GM19043 (cell line): ENCODE results near the gene HEYL.

Source experiments
- ATAC-seq: cut with Tn5 transposase; IDR thresholded peaks from one replicate; pipeline ENCODE4 v1.9.1; 2021; ENCODE audit warnings: low read depth; ENCODE audit not compliant: unreplicated experiment

Gene HEYL

DNA sequence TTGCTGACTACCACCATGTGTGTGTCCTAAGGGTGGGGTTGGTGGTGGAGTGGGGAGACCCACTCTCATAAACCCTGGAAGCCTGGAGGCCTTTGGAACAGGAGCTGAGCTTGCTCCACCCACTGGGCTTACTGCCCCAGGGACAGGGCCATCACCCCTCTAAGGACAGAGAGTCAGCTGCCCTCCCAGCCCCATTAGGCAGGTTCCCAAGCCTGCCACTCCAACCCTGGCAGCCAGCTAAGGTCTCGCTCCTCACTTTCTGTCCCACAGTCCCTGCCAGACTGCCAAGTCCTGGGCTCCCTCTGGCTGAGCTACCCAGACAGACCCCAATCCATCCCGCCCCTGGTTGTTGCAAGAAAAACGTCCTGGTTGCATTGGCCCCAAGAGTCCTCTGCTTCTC is 28.7 kb upstream of the HEYL start:
- ATAC-seq, result no peak

DNA sequence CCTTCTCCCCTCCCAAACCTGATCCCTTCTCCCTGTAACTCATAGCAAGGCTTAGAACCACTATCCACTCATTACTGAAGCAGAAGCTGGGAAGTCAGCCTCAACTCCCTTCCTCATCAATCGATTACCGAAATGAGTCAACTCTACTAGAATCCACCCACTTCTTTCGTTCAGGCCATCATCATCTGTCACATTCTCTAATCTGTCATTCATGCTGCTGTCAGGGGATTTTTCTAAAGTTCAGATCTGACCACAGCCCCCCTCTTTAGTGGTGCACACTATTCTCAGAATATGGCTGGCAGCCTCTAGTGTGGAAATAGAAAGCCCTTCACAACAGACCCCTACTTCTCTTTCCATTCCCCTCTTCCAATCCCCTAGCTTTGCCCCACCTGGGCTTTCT is 27.3 kb upstream of the HEYL start:
- peak; percentile 79 for ATAC-seq

DNA sequence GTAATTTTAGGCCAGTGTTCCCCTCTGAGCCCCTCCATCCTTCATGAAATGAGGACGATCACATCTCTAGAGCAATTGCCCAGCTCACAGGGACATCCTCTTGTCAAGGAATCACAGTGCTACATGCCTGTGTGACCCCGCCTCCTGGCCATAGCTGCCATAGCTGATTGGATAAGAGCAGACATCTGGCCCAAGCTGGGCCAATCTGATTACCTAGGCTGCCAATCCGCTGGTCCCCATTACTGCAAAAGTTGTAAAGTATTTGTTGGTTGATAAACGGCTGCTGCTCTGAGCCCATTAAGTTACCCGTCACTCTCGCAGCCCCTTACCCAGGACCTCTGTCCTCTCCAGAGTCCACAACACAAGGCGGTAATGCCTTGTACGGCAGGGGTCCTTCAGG is 24.1 kb upstream of the HEYL start:
- no peak for ATAC-seq

DNA sequence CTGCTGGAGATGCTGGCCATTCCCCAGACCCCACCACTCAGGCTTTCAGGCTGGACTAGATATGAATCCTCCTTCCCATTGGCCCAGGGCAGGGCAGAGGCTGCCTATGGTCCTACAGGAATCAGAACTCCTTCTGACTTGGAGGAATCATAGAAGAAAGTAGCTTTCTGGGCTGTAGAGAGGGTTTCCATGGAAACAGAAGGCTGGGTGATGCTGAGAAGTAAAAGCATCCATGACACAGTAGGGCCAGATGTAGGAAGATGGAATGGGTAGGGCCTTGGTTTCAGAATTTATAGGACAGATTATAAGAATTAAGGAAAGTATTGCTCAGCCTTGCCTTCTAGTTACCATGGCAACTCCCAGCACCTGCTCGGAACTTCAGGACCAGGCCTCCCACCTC is 23.4 kb upstream of the HEYL start:
- no peak for ATAC-seq

DNA sequence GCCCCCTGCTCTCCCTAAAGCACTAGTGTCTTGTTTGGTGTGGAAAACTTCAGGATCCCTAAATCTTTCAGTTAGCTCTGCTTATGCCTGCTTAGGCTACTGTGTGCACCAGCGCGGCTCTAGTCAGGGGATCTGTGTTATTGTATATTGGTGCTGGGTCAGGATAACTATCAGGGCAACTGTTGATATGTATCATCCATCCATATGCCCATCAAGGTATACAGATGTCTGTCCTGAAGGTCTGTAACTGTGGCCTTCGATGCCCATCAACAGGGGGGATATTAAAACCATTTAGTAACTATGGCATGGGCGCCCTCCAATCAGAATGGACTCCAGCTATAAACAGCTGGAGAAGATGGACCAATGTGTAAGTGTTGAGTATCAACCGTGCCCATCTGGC is 20.1 kb upstream of the HEYL start:
- no peak for ATAC-seq

DNA sequence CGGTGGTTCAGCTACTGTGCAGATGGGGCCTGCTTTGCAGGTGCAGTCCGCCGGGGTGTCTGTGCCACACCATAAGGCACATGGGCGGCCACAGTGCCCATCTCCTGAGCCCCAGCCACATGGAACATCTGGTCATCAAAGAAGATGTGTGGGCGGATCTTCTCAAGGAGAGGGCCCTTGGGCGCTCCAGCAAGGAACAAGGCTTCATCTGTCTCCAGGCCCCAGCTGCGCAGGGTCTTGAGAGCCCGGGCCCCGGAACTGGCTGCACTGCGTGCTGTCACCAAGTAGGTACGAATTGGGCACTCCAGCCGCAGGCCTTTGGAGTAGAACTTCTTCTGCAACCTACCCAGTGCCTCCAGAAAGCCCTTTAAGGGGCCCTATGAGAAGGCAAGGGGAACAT is 19.7 kb upstream of the HEYL start:
- no peak for ATAC-seq

DNA sequence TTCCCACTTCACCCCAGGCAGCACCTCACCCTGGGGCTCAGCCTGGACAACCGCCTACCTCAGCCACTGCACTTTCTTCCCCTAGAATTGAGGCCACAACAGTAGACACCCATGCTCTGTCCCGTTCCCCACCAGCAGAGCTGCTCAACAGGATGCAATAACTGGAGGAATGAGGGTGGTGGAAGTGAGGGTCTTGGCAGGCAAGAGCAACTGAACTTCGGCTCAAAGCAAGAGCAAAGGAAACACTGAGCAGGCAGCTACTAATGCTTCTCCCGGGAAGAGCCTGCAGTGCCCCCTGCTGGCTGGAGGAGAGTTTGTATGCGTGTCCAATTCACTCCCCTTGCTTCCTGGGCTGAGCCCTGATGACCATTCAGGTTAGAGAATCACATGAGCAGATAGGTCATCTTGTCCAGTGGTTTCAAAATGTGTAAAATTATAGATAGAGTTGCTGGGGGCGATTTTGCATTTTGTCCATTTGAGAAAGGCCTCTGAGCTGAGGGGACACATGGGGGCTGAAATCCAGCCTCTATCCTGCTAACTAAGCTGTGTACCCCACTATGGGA is 18.6 kb upstream of the HEYL start:
- no peak for ATAC-seq

DNA sequence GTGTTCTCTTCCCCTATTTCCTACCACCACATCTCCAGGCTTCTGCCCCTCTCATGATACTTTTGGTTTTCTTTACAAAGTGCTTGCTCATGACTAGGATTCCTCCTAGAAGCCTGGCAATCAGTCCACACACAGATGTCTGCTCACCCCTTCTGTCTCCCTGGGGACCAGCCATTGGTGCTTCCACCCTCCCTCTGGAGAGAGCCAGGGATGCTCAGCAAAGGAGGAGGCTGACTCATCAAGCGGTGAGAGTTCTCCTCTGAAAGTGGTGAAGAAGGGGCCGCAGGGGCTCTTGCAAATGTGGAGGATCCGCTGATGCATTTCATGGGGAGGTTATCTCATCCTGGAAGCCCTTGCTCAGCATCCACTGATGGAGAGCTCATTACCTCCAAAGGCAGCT is 18.0 kb upstream of the HEYL start:
- no peak for ATAC-seq

DNA sequence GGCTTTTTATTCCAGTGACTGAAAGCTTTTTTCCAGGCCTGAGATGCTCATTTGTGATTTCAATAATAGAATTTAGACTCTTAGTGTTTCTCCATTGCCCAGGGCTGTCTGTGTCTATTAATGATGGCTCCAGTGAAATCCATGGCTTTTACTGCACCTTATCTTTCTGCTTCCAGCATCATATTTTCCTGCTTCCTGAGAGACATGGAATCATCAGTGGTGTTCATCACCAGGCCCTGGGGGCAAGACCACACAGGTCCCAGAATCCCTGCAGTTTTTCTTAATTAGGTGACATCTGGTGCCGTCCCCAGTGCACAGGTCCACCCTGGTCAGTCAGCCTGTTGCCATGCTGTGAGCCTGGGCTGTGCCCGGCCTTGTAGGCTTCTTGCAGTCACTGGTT is 16.9 kb upstream of the HEYL start:
- no peak for ATAC-seq

DNA sequence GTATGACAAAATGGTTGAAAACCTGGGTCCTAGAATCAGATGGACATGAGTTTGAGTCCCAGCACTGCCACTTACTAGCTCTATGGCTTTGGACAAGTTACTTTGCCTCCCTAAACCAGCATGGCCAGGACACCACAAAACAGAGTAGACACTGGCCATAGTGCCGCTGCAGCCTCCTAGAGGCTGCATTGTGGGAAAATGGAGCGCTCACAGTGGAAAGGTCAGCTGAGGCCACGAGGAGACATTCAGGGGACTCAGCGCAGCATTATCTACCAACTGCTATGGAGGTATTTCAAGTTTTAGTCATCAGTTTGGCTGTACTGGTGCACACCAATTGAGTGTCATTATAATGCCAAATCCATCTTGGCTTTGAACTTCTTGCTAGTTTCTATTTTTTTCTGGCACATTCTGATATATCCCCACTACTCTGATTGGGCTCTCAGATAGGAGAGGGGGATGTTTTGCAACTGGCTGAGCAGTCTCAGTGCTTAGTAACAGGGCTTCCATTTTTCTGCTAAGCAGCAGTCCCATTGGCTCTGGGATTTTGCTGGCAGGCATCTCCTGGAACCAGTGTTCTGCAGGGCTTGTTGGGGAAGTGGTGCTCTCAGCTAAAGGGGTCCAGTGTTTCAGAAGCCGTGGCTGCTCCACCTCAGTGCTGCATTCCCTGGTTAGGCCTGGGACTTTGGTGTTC is 16.3 kb upstream of the HEYL start:
- no peak for ATAC-seq

DNA sequence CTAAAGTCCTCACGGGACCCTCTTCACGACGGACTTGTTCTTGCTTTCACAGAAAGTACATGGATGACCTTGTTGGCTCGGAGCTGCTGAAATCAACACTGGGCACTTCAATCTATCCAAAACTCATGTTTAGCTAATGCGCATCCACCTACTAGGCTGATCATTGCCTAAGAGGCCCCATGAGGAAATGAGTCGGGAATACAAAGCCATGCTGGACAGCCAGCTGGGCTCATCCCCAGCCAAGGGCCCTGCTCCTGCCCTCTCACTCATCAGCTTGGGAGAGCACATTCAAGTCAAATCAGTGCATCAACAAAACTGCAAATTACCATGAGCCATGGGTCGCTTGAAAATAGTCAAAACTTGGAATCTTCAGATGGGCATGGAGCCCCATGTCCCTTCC is 14.8 kb upstream of the HEYL start:
- no peak for ATAC-seq

DNA sequence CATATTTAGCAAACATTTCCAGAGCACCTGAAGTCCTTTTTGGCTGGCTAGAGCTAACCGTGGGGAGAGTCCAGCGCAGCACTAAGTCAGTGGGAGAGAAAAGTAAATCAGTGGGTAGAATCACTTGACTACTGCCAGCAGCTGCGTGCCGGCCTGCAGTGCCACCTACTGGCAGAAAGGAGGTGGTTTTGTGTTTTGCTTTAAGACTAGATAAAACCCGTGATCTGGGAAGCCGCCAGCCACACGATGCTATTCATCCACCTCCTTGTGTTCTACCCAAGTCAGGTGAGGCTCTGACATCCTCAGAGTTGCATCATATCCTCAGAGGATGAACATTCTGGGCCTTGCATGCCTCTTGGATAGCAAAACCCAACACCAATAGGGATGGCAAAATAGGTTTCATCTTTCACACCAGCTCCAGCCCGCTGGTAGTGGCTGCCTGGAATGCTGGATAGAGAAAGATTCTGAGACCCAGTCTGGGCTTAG is 14.1 kb upstream of the HEYL start:
- no peak for ATAC-seq

DNA sequence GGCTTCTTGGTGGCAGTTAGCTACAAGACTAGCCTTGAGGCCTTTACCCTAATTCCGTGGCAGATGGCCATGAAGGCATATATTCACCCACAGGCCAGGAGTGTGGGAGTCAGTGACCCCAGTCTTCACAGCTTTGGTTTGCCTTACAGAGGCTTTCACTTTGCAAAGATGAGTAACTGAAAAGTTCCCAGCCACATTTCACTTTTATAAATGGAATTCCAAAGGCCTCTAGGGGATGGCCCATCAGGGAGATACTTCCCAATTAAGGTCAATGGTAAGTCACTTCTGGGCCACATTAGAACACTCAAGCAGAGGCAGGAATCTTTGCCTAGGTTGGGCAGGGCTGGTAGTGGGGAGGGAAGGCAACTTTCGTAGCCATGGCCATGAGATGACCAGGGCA is 13.1 kb upstream of the HEYL start:
- no peak for ATAC-seq

DNA sequence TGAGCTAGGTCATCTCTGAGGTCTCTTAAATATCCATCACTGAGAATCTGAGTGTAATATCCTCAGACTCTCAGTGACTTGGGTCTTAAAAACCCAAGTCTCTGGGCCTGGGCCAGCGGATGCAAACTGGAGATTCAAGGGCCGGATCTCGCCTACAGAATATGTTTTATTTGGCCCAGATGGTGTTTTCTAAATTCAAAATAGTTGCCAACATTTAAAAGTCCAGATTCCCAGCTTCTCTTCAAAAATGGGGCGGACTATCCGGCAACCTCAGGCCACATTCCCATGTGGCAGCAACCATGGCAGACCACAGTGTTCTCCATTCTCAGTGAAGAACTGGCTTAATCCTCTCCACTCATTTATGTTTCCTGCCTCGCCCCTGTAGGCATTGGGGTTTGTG is 12.7 kb upstream of the HEYL start:
- no peak for ATAC-seq

DNA sequence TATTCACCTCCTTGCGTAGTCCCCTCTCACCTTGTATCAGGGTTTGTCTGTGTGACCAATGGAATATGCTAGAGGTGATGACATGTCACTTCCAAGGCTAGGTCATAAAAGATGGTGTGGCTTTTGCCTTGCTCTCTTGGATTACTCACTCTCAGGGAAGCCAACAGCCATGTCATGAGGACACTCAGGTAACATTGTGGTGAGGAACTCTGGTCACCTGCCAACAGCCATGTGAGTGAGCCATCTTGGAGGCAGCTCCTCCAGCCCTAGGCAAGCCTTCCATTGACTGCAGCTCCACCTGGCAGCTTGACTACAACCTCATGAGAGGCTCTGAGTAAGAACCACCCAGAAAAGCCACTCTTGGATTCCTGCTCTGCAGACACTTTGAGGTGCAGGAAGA is 11.0 kb upstream of the HEYL start:
- ATAC-seq, result no peak

DNA sequence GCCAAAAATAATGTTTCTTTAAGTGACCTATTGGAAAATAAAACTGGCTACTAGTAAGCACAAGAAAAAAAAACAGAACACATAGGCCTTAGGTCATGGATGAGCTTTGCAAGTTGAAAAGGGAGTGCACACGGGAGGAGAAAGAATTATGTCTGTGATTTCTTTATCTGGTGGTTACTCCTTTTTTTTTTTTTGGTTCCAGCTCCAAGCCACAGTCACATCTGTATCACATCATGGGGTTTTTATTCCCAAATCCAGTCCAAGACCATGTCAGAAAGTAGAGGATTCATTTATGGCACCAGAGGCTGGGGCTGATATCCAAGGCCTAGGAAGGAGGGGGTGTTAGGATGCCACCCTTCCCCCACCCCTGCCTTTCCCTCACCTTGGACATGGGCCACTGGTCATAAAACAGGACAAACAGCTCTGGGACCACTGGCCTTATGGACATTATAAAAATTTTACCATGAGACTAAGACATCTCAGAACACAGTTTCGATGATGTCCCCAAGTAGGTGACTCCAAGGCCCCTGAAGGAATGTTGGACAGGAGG is 10.3 kb upstream of the HEYL start:
- ATAC-seq, result no peak

DNA sequence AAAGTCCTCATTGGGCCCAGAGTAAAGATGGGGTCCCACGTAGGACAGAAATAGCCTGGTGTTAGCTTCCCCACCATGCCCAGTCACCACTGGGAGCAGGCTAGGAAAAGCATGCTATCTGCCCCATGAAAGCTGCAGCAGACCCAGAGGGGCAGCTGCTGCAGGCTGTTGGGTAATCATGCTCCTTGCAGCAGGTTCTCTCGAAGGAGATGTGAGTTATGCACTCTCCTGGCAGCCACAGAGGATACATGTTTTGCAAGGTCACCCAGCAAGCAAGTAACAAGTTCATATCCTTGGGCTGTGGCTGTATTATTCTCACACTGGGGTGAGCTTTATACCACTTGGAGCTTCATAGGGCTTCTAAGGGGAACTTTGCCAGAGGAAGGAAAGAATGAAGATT is 9.1 kb upstream of the HEYL start:
- ATAC-seq, result no peak

DNA sequence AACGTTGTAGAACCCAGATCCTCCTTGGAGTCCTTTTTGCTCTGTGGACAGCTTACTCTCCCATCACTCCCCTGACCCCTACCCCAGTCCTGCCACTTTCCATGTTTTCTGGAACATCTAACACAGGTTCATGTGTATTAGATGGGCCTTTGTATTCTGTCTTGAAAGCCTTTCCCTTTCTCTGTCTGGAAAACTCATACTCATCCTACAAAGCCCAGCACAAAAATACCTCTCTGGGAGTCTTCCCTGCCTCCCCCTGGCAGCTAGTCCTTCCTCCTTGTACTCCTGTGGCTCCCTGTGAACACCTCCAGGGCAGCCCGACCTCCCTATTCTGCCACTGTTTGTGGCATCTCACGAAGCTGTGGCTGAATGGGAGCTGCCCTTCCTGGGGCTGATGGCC is 7.8 kb upstream of the HEYL start:
- no peak for ATAC-seq

DNA sequence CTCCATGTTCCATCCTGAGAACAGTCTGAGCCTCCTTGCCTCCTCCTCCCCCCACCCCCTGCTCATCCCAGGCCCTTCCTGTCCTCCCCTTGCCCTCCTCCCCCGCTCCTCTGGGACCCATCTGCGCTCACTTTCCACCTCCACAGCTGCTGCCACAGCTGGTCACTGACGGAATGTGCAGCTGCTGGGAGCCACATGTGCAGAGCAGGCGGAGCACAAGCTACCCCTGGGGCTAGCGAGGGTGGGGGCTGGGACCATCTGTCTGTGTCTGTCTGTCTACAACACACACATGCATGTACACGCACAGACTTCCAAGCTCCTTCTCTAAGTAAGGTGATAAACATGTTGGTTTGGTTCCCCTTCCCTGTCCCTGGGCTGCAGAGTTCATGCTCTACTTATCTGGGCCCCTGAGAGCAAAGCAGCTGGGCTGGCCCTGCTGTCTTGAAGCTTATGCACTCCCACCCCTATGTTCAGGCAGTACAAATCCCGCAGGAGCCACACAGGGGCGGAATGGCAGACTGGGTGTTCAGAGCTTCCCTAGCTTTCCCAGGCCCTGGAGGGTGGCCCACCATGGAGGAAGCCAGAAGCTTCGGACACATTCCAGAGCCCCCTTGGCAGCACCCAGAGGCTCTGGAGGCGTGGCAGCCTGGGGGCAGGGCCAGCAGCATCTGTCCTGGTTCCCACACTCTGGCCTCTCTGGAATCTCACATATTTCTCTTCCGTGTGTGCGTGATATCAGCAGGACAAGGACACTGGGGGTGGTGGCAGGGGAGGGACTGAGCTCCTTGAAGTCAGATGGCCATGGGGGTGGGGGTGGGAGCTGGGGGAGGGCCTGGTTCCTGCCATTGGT is 7.0 kb upstream of the HEYL start:
- ATAC-seq, result no peak

DNA sequence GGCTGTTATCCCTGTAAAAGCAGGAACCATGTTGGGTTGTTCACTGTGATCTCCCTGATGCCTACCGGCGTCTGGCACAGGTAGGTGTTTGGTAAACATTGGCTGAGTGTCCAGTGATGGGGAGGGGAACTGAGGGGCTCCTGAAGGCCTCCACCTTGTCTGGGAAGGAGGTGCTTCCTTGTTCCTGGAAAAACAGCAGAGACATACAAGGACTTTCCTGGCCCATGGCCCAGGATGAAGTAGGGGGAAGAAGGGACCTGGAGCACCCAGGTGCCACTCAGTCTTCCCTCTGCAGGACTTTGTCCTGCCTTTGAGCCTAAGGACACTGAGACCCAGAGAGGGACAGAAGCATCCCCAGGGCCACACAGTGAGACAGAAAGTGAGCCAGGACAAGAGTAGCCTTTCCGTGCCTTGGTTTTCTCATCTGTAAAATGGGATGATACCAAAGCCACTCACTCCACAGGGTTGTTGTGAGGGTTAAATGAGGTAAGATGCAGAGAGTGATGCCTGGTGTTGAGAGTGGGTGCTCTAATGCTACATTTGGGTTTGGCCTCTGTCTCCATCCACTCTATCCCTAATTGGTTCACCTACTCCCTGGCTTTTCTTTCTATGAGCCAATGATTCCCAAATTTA is 6.1 kb upstream of the HEYL start:
- ATAC-seq, result no peak

DNA sequence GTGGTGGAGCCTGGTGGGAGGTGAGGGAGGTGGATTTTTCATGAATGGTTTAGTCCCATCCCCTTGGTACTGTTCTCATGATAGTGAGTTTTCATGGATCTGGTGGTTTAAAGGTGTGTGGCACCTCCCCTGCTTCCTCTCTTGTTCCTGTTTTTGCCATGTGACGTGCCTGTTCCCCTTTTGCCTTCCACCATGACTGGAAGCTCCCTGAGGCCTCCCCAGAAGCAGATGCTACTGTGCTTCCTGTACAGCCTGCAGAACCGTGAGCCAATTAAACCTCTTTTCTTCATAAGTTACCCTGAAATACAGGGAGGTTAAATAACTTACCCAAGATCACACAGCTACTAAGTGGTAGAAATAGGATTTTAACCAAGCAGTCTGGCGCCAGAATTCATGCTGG is 4.3 kb upstream of the HEYL start:
- ATAC-seq, result no peak
